ENCODE data around the gene CITED1.

Gene CITED1

DNA sequence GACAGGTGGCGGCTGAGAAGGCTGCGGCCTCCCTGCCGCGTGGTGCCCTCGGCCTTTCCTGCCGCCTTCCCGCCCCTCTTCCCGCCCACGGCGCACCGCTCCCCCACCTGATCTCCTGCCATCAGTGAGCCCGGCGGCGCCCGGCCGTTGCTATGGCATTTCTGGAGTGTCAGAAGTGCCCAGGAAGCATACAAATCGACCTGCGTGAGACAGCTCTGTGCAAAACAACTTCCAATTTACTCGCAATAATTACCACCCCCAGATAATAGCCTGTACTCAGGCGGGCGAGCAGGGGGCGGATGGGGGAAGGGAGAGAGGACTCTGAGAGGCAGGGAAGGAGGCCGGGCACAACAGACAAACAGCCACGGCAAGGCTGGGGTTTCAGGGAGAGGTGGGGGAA lies 50.3 kb downstream of the CITED1 start:
- Histone ChIP-seq H3F3A (ENCODE audit: insufficient read depth) (no peaks in the 10 kb centered on the region), H3K27me3 (ENCODE audit: low read length) (no peaks in the 10 kb centered on the region), H3K9ac (ENCODE audit: low read length) (no peak overlapping the region), H2AFZ (ENCODE audit: low read depth, low read length, severe bottlenecking) (no peak overlapping the region), H3K9me2 (replicated peaks; ENCODE audit: insufficient read depth, low read length) (no peaks in the 10 kb centered on the region), H3K27ac (ENCODE audit: low read depth, low read length) (no peak overlapping the region), H3K4me3 (ENCODE audit: insufficient read depth, low read length, poor library complexity, severe bottlenecking) (no peak overlapping the region), H3K36me3 (ENCODE audit: low read length) (no peaks in the 10 kb centered on the region), H3K79me2 (ENCODE audit: insufficient read depth, low read length) (no peaks in the 10 kb centered on the region), H4K20me1 (ENCODE audit: low read depth, low read length) (no peaks in the 10 kb centered on the region), H3K9me3 (ENCODE audit: insufficient read depth, low read length) (no peaks in the 10 kb centered on the region), H3K4me2 (ENCODE audit: low read depth, low read length, poor library complexity, severe bottlenecking) (no peak overlapping the region)
- TF ChIP-seq, protein P1, sequence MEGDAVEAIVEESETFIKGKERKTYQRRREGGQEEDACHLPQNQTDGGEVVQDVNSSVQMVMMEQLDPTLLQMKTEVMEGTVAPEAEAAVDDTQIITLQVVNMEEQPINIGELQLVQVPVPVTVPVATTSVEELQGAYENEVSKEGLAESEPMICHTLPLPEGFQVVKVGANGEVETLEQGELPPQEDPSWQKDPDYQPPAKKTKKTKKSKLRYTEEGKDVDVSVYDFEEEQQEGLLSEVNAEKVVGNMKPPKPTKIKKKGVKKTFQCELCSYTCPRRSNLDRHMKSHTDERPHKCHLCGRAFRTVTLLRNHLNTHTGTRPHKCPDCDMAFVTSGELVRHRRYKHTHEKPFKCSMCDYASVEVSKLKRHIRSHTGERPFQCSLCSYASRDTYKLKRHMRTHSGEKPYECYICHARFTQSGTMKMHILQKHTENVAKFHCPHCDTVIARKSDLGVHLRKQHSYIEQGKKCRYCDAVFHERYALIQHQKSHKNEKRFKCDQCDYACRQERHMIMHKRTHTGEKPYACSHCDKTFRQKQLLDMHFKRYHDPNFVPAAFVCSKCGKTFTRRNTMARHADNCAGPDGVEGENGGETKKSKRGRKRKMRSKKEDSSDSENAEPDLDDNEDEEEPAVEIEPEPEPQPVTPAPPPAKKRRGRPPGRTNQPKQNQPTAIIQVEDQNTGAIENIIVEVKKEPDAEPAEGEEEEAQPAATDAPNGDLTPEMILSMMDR (IDR thresholded peaks at IDR 0.05; ENCODE audit: insufficient read depth, low read length, poor library complexity, severe bottlenecking): no peak
- no peak for TF ChIP-seq EZH2phosphoT487 (conservative IDR thresholded peaks at IDR 0.05; ENCODE audit: low read length)

DNA sequence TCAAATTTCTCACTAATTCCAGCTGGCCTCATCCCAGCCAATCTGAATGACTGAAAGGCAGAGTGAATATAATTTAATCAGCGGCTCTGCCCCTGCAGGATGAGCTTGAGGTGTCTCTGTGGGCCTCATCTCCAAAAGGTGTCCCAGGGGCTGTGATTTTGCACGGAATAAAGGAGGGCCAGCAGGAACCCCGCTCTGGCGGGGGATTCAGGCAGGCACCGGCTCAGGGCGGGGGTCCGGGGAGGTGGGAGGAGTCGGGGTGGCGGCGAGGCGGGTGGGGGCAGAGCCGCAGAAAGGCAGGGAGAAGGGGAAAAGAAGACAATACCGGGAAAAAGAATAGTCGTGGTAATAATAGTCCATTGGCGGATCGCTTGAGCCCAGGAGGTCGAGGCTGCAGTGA lies 50.9 kb downstream of the CITED1 start:
- H3K9me3 ChIP-seq (ENCODE audit: insufficient read depth, low read length): no peaks in the 10 kb centered on the region
- H4K20me1 ChIP-seq (ENCODE audit: low read depth, low read length): no peaks in the 10 kb centered on the region
- no peak overlapping the region for H3K27ac ChIP-seq (ENCODE audit: low read depth, low read length)
- no peak overlapping the region for H3K4me2 ChIP-seq (ENCODE audit: low read depth, low read length, poor library complexity, severe bottlenecking)
- no peak overlapping the region for H3K4me3 ChIP-seq (ENCODE audit: insufficient read depth, low read length, poor library complexity, severe bottlenecking)
- H3K9me2 ChIP-seq (replicated peaks; ENCODE audit: insufficient read depth, low read length): no peaks in the 10 kb centered on the region
- no peaks in the 10 kb centered on the region for H3K36me3 ChIP-seq (ENCODE audit: low read length)
- H3K27me3 ChIP-seq (ENCODE audit: low read length): no peaks in the 10 kb centered on the region
- no peak overlapping the region for H2AFZ ChIP-seq (ENCODE audit: low read depth, low read length, severe bottlenecking)
- TF ChIP-seq EZH2phosphoT487 (conservative IDR thresholded peaks at IDR 0.05; ENCODE audit: low read length): no peak
- TF ChIP-seq, protein P1 (IDR thresholded peaks at IDR 0.05; ENCODE audit: insufficient read depth, low read length, poor library complexity, severe bottlenecking): no peak
- no peaks in the 10 kb centered on the region for H3F3A ChIP-seq (ENCODE audit: insufficient read depth)
- H3K9ac ChIP-seq (ENCODE audit: low read length): no peak overlapping the region
- no peaks in the 10 kb centered on the region for H3K79me2 ChIP-seq (ENCODE audit: insufficient read depth, low read length)

DNA sequence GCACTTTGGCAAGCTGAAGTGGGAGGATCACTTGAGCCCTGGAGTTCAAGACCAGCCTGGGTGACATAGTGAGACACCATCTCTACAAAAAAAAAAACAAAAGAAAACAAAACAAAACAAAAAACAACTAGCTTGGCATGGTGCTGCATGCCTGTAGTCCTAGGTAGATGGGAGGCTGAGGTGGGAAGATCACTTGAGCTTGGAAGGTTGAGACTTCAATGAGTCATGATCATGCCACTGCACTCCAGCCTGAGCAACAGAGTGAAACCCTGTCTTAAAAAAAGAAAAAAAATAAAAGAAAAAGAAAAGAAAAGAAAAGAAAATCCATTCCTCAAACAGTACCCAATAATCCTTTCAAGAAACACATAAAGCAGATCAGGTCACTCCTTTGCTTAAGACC lies 52.0 kb downstream of the CITED1 start:
- Histone ChIP-seq H4K20me1 (ENCODE audit: low read depth, low read length) (no peaks in the 10 kb centered on the region), H3K79me2 (ENCODE audit: insufficient read depth, low read length) (no peaks in the 10 kb centered on the region), H3K9me3 (ENCODE audit: insufficient read depth, low read length) (no peaks in the 10 kb centered on the region), H3K4me3 (ENCODE audit: insufficient read depth, low read length, poor library complexity, severe bottlenecking) (no peak overlapping the region), H3K9ac (ENCODE audit: low read length) (no peak overlapping the region), H3K27ac (ENCODE audit: low read depth, low read length) (no peak overlapping the region), H3F3A (ENCODE audit: insufficient read depth) (no peaks in the 10 kb centered on the region), H2AFZ (ENCODE audit: low read depth, low read length, severe bottlenecking) (no peak overlapping the region), H3K36me3 (ENCODE audit: low read length) (no peaks in the 10 kb centered on the region), H3K27me3 (ENCODE audit: low read length) (no peaks in the 10 kb centered on the region), H3K4me2 (ENCODE audit: low read depth, low read length, poor library complexity, severe bottlenecking) (no peak overlapping the region), H3K9me2 (replicated peaks; ENCODE audit: insufficient read depth, low read length) (no peaks in the 10 kb centered on the region)
- TF ChIP-seq, protein P1 (IDR thresholded peaks at IDR 0.05; ENCODE audit: insufficient read depth, low read length, poor library complexity, severe bottlenecking): no peak
- TF ChIP-seq EZH2phosphoT487 (conservative IDR thresholded peaks at IDR 0.05; ENCODE audit: low read length): no peak
